ENCODE measurements around the gene KCNF1. TPM values are rescaled to one million over a fixed set of nuclear protein-coding genes. Genes with fewer than 3 reads are reported as not detected.

The KCNF1 gene
- total and polyA plus RNA-seq, 2 of the 8 experiments (the other 6 are each of a cell fraction or from before 2014, with no cell fraction given): 0.48 to 1.5 TPM

GRCh38 chr2:10912076-10912731 is 470 bp downstream of the KCNF1 start:
- H3K4me2 ChIP-seq (ENCODE audit: insufficient read depth in 1 of 2, low read depth in 2 of 2, low read length in 2 of 2): peak overlapping the region; percentile 63 to 98
- H3K27me3 ChIP-seq (replicated peaks in 1 of 4; ENCODE audit: control insufficient read depth in 3 of 4, extremely low read depth in 1 of 4, insufficient read depth in 3 of 4, low read length in 3 of 4): peaks cover 13 to 40% (median 29%) of the 10 kb centered on the region in 4 experiments; a peak in 6 of 7 replicates
- no peak overlapping the region for H2BK20ac ChIP-seq (ENCODE audit: low read length)
- WGBS, 2 experiments (ENCODE audit: extremely low coverage in 1 of 2, insufficient coverage in 1 of 2, insufficient read length in 1 of 2, insufficient replicate concordance in 2 of 2, low coverage in 1 of 2, low lambda C conversion rate in 2 of 2, missing lambda C conversion rate in 1 of 2): 23% methylated on average over 40 of the region's 81 CpGs; no CpG with 5 or more reads in 1 of the 2 experiments
- H4K5ac ChIP-seq (ENCODE audit: insufficient read length, low read depth, low read length): no peak overlapping the region
- H3K79me1 ChIP-seq (ENCODE audit: low read depth, low read length): no peaks in the 10 kb centered on the region
- H3K36me3 ChIP-seq (ENCODE audit: control insufficient read depth in 2 of 4, insufficient read depth in 4 of 4, low read length in 3 of 4): no peaks in the 10 kb centered on the region; a peak in 1 of 8 replicates
- H4K20me1 ChIP-seq (replicated peaks in 1 of 2; ENCODE audit: control insufficient read depth in 1 of 2, insufficient read depth in 2 of 2, low read length in 2 of 2): peaks cover 3 to 7% of the 10 kb centered on the region in 2 experiments
- H3K27ac ChIP-seq (ENCODE audit: low read depth, low read length): no peak overlapping the region
- ChIA-PET POLR2A (ENCODE audit: partially characterized antibody) (interaction anchor here (0.7 kb wide), 1 partner anchor 966 kb away, joined by 3 read pairs; no protein-coding TSS in a partner anchor), CTCF (ENCODE audit: partially characterized antibody) (interaction anchor here (0.6 to 13.4 kb wide), 25 partner anchors 8 to 752 kb away, joined by 3 to 234 read pairs (median 8); a partner anchor contains a TSS)
- H3K4me1 ChIP-seq (replicated peaks in 1 of 4; ENCODE audit: control insufficient read depth in 3 of 4, insufficient read depth in 4 of 4, low read length in 3 of 4): peaks cover 3 to 28% (median 10%) of the 10 kb centered on the region in 4 experiments
- H4K8ac ChIP-seq (ENCODE audit: extremely low read depth, insufficient read depth, low read length): no peak overlapping the region
- H2AFZ ChIP-seq (ENCODE audit: low read length): no peak overlapping the region
- H3K79me2 ChIP-seq (ENCODE audit: control insufficient read depth in 1 of 2, insufficient read depth in 2 of 2, low read length in 2 of 2): no peaks in the 10 kb centered on the region
- TF ChIP-seq BCL11A (IDR thresholded peaks at IDR 0.05; ENCODE audit: low read depth in 2 of 2, low read length in 2 of 2): no peak
- TF ChIP-seq MAX (IDR thresholded peaks at IDR 0.05): 0 out of 2 replicates have a peak, but pooled peaks have one; percentile 12
- TF ChIP-seq KDM4A (IDR thresholded peaks at IDR 0.05; ENCODE audit: low read depth, low read length, severe bottlenecking): peak; percentile 26
- TF ChIP-seq EZH2 (IDR thresholded peaks at IDR 0.05; ENCODE audit: low read depth, low read length, severe bottlenecking): peak; percentile 42
- TF ChIP-seq SUZ12 (IDR thresholded peaks at IDR 0.05; ENCODE audit: low read length): peak; percentile 47; the same call in 1 of the 2 replicates
- H3K23me2 ChIP-seq (ENCODE audit: low read depth, low read length): peaks cover 10% of the 10 kb centered on the region; the same call in 1 of the 2 replicates
- peak overlapping the region; percentile 75; the same call in 1 of the 2 replicates for H2BK12ac ChIP-seq (ENCODE audit: low read depth, low read length)
- FAIRE-seq (no peak), DNase-seq (ENCODE audit: low read depth in 1 of 2, low spot score in 2 of 2) (no peak)
- no peak overlapping the region for H2BK5ac ChIP-seq (ENCODE audit: low read depth, low read length)
- no peak overlapping the region for H3K23ac ChIP-seq (ENCODE audit: insufficient read length)
- no peak overlapping the region for H2AK5ac ChIP-seq (ENCODE audit: low read depth, low read length)
- H3K4ac ChIP-seq (replicated peaks; ENCODE audit: insufficient read length, low read depth, low read length): no peak overlapping the region
- H3K18ac ChIP-seq (ENCODE audit: extremely low read depth, low read length): peak overlapping the region; percentile 32; the same call in 1 of the 2 replicates
- H3K9me3 ChIP-seq (ENCODE audit: insufficient read depth in 2 of 2, low read depth in 1 of 2, low read length in 1 of 2): peaks cover 0 to 4% of the 10 kb centered on the region in 2 experiments; a peak in 1 of 4 replicates
- H3K56ac ChIP-seq (replicated peaks; ENCODE audit: insufficient read length, low read depth, low read length): no peak overlapping the region
- no peak overlapping the region for H4K91ac ChIP-seq (replicated peaks; ENCODE audit: insufficient read length, low read length)
- H2BK15ac ChIP-seq (ENCODE audit: low read length): no peak overlapping the region
- H3K9ac ChIP-seq (replicated peaks in 1 of 4; ENCODE audit: extremely low read depth in 1 of 4, low read depth in 3 of 4, low read length in 3 of 4): 0 out of 7 replicates have a peak overlapping the region, but pooled peaks of 1 of the 4 experiments have one; percentile 39
- peak overlapping the region; percentile 32 to 64 (median 46) for H3K4me3 ChIP-seq (ENCODE audit: extremely low read depth in 1 of 4, insufficient read depth in 2 of 4, low read depth in 3 of 4, low read length in 4 of 4)
- no peak overlapping the region for H3K14ac ChIP-seq (ENCODE audit: insufficient read length)
- H2BK120ac ChIP-seq (replicated peaks; ENCODE audit: low read depth, low read length): no peak overlapping the region
